ENCODE data around the gene SEMA3A. TPM values are rescaled to one million over a fixed set of nuclear protein-coding genes. Genes with fewer than 3 reads are reported as not detected.
"Not testable (repeated sequence)": the region's sequence is repeated elsewhere in the genome, so short reads cannot be mapped to it uniquely, and the experiment has no call there.

SEMA3A gene
- 14.2 TPM for total RNA-seq (2021; ENCODE audit: unreplicated experiment)
- 3.7 TPM in 2 replicates for polyA plus RNA-seq (2012)
- percentile 64 among the genes with signal in this experiment for Bru-seq, nascent RNA
- BruChase-seq, experiment 1, labeled RNA remaining after a 6-hour chase: percentile 47 among the genes with signal in this experiment
- percentile 45 among the genes with signal in this experiment for BruChase-seq, experiment 2, labeled RNA remaining after a 2-hour chase
- long read RNA-seq, full-length matches to known transcripts: 8 of 12 reads
- long read RNA-seq, partial matches to known transcripts: 1 of 12 reads
- long read RNA-seq, other reads (novel, unspliced or antisense): 3 of 12 reads

DNA sequence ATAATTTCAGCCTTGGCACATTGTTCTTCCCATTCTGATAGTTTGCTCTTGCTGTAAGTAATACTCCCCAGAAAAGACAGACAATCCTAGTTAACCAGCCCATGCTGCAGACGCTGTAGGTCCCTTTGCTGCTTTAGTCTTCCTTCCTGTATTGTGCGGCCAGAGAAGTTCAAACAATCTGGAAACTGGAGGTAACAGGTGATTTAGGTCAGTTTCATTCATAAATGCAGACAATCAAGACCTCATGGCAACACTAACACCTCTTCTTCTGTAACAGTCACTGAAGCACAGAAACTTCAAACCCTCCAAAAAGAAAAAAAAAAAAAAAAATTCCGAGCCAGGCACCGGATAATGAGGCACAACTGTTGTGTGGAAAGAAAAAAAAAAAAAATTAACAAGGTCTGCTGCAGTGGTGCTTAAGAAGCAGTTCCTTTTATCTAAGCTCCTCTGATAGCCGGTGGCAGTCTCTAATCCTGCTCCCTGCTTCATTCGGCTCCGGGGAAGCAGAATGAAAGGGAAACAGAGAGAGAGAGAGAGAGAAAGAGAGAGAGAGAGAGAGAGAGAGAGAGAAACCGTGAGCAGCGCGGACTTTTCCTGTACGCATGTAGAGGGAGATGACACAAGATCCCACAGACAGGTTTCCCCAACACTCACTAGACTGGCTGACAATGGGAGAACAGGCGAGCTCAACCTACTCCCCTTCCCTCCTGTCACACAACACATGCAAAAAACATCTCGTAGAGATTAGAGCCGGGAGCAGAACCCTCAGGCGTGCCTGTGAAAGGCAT is at the start of gene SEMA3A:
Gene SEMA3A, minus strand, starts transcription at position 306 of the 788 bp plus-strand sequence. Its CDS starts 203 bp downstream, at position 103.
- 0 out of 2 replicates have a peak, but pooled peaks have one; percentile 15 for TF ChIP-seq RAD21 (IDR thresholded peaks at IDR 0.05; ENCODE audit: low read depth)
- TF ChIP-seq CBX3 (IDR thresholded peaks at IDR 0.05; ENCODE audit: low read depth): 0 out of 2 replicates have a peak, but pooled peaks have one; percentile 33
- TF ChIP-seq SP1 (IDR thresholded peaks at IDR 0.05; ENCODE audit: low read depth): 0 out of 2 replicates have a peak, but pooled peaks have one; percentile 13
- TF ChIP-seq JUND (IDR thresholded peaks at IDR 0.05): peak; percentile 26; the same call in 1 of the 2 replicates
- TF ChIP-seq ATF3 (IDR thresholded peaks at IDR 0.05): no peak
- peak; percentile 42 for TF ChIP-seq TCF7L2 (IDR thresholded peaks at IDR 0.05; ENCODE audit: borderline replicate concordance, extremely low read depth, insufficient read depth, insufficient read length)
- H3K4me2 ChIP-seq (ENCODE audit: low read length): peak within 1 kb of the TSS; percentile 82
- ChIA-PET CTCF (interaction anchor here (0.6 to 1.5 kb wide), 3 partner anchors 105 to 261 kb away, joined by 3 to 5 read pairs (median 3); no protein-coding TSS in a partner anchor), POLR2A (interaction anchor here (0.7 to 1.6 kb wide), 3 partner anchors 8 to 543 kb away, joined by 3 to 4 read pairs (median 3); no protein-coding TSS in a partner anchor), RAD21 (ENCODE audit: low non-redundant PET in 1 of 2, low total read pairs in 2 of 2, uncharacterized antibody in 2 of 2, unreplicated experiment in 2 of 2) (interaction anchor here (0.5 to 1.0 kb wide), 2 partner anchors 8 to 215 kb away, joined by 4 read pairs; no protein-coding TSS in a partner anchor)
- no peaks in the 10 kb centered on the region for H3K36me3 ChIP-seq (ENCODE audit: control insufficient read depth in 1 of 2, insufficient read depth in 2 of 2, low read length in 2 of 2)
- H3K4me3 ChIP-seq (replicated peaks in 1 of 2; ENCODE audit: low read depth in 1 of 2, low read length in 2 of 2): peak within 1 kb of the TSS; percentile 52 to 67
- no peaks in the 10 kb centered on the region; the same call in 1 of the 2 replicates for H3K79me2 ChIP-seq (ENCODE audit: insufficient read depth, low read length)
- no peaks in the 10 kb centered on the region for H3K27me3 ChIP-seq (ENCODE audit: insufficient read depth, low read length)
- H3K9me3 ChIP-seq (ENCODE audit: control insufficient read depth in 1 of 2, insufficient read depth in 1 of 2, low read depth in 1 of 2, low read length in 2 of 2): no peaks in the 10 kb centered on the region
- peak within 1 kb of the TSS; percentile 43 for H3K27ac ChIP-seq (ENCODE audit: low read depth, low read length)
- intact Hi-C loops (cut with micrococcal nuclease): no loop called here
- H3K9me2 ChIP-seq (ENCODE audit: insufficient read depth): no peaks in the 10 kb centered on the region
- H3K9ac ChIP-seq (ENCODE audit: low read length): peak within 1 kb of the TSS; percentile 58
- BruUV-seq (replicated peaks): TSS peak; percentile 74
- ATAC-seq: peak; percentile 71
- H3K4me1 ChIP-seq (ENCODE audit: control insufficient read depth in 1 of 2, insufficient read depth in 2 of 2, low read length in 2 of 2): peaks cover 7 to 27% of the 10 kb centered on the region in 2 experiments; a peak in 3 of 4 replicates
- no peaks in the 10 kb centered on the region for H4K20me1 ChIP-seq (ENCODE audit: insufficient read depth)
- peak; percentile 48 for DNase-seq (ENCODE audit: low read depth, low spot score)
- peak within 1 kb of the TSS; percentile 90 for H2AFZ ChIP-seq (ENCODE audit: low read depth, low read length, poor library complexity, severe bottlenecking)

GRCh38 chr7:84243037-84243436 is 48.4 kb upstream of the SEMA3A start:
- H3K79me2 ChIP-seq (ENCODE audit: insufficient read depth, low read length); RAD21 ChIA-PET (ENCODE audit: low non-redundant PET in 1 of 2, low total read pairs in 2 of 2, uncharacterized antibody in 2 of 2, unreplicated experiment in 2 of 2); H3K27me3 ChIP-seq (ENCODE audit: insufficient read depth, low read length); POLR2A ChIA-PET; intact Hi-C loops (cut with micrococcal nuclease); BruUV-seq (replicated peaks); H3K4me1 ChIP-seq (ENCODE audit: control insufficient read depth in 1 of 2, insufficient read depth in 2 of 2, low read length in 2 of 2); H3K4me2 ChIP-seq (ENCODE audit: low read length); H4K20me1 ChIP-seq (ENCODE audit: insufficient read depth); DNase-seq (ENCODE audit: low read depth, low spot score); H3K27ac ChIP-seq (ENCODE audit: low read depth, low read length); H3K9me3 ChIP-seq (ENCODE audit: control insufficient read depth in 1 of 2, insufficient read depth in 1 of 2, low read depth in 1 of 2, low read length in 2 of 2); H3K36me3 ChIP-seq (ENCODE audit: control insufficient read depth in 1 of 2, insufficient read depth in 2 of 2, low read length in 2 of 2); H3K9ac ChIP-seq (ENCODE audit: low read length); CTCF ChIA-PET; H3K4me3 ChIP-seq (replicated peaks in 1 of 2; ENCODE audit: low read depth in 1 of 2, low read length in 2 of 2); H2AFZ ChIP-seq (ENCODE audit: low read depth, low read length, poor library complexity, severe bottlenecking); ATAC-seq; H3K9me2 ChIP-seq (ENCODE audit: insufficient read depth): not testable (repeated sequence)
